ENCODE measurements around the gene RPL37. TPM values are rescaled to one million over a fixed set of nuclear protein-coding genes. Genes with fewer than 3 reads are reported as not detected.

Gene RPL37
- total RNA-seq, 1 experiment from 2014 or later = 1,279 TPM

DNA sequence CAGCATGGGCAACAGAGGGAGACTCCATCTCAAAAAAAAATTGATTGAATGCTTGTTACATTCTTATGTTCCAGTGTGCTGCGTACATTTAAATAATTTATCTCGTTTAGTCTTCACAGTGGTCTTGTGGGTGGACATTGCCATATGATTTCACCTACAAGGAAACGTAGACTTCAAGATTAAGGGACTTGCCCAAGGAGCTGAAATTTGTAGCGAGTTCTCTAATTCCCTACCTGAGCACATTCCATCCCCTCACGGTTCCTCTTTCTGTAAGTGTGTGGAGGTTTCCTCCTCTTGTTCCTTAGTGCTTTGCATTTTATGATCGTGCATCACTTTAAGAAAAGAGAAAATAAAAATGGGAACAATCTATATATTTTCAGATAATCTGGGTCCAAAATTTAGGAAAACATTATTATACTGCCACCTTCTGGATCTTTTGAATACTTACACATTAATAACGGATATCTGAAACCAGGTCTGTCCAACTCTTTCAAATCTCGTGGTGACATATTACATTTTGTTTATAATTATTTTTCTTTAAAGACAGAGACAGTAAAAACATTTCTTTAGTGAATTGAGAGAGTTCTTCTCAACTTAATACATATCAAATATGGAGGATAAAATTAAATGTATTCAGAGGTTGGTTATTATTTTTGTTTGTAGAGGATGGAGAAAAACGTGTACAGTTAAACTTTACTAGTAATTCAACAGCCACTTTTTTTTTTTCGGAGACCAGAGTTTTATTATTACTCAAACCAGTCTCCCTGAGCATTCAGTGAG is 44.3 kb upstream of the RPL37 start:
- POLR2A ChIA-PET = no interaction called here
- peak overlapping the region; percentile 97 for H2AFZ ChIP-seq (ENCODE audit: low read depth, low read length, poor library complexity, severe bottlenecking)

More for the DNA sequence above, 44.3 kb upstream of the RPL37 start:
- DNase-seq (ENCODE audit: low read depth, low spot score) = peak; percentile 13
- ChIA-PET RAD21 (ENCODE audit: low non-redundant PET in 1 of 2, low total read pairs in 2 of 2, uncharacterized antibody in 2 of 2, unreplicated experiment in 2 of 2) (no interaction called here), CTCF (no interaction called here)
- no peak for TF ChIP-seq EGR1 (IDR thresholded peaks at IDR 0.05; ENCODE audit: low read depth)
- no peak for TF ChIP-seq SP1 (IDR thresholded peaks at IDR 0.05; ENCODE audit: low read depth)
- no peak for TF ChIP-seq FOSL1 (IDR thresholded peaks at IDR 0.05; ENCODE audit: low read depth)
- TF ChIP-seq, protein P1, sequence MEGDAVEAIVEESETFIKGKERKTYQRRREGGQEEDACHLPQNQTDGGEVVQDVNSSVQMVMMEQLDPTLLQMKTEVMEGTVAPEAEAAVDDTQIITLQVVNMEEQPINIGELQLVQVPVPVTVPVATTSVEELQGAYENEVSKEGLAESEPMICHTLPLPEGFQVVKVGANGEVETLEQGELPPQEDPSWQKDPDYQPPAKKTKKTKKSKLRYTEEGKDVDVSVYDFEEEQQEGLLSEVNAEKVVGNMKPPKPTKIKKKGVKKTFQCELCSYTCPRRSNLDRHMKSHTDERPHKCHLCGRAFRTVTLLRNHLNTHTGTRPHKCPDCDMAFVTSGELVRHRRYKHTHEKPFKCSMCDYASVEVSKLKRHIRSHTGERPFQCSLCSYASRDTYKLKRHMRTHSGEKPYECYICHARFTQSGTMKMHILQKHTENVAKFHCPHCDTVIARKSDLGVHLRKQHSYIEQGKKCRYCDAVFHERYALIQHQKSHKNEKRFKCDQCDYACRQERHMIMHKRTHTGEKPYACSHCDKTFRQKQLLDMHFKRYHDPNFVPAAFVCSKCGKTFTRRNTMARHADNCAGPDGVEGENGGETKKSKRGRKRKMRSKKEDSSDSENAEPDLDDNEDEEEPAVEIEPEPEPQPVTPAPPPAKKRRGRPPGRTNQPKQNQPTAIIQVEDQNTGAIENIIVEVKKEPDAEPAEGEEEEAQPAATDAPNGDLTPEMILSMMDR (IDR thresholded peaks at IDR 0.05 in 2 of 3, conservative IDR thresholded peaks at IDR 0.05 in 1 of 3; ENCODE audit: borderline replicate concordance in 1 of 3, insufficient read depth in 1 of 3, low read depth in 2 of 3, low read length in 2 of 3) = peak; percentile 16 to 63 (median 45); a peak in 3 of 6 replicates
- TF ChIP-seq YY1 (IDR thresholded peaks at IDR 0.05; ENCODE audit: extremely low read depth, insufficient replicate concordance, low read depth, low read length) = no peak
- no peak for TF ChIP-seq TCF7L2 (IDR thresholded peaks at IDR 0.05; ENCODE audit: borderline replicate concordance, extremely low read depth, insufficient read depth, insufficient read length)
- no peak for TF ChIP-seq CBX3 (IDR thresholded peaks at IDR 0.05; ENCODE audit: low read depth)
- TF ChIP-seq ZFX (IDR thresholded peaks at IDR 0.05) = no peak
- peak; percentile 65 for TF ChIP-seq RAD21 (IDR thresholded peaks at IDR 0.05; ENCODE audit: low read depth)
- TF ChIP-seq, protein P2, sequence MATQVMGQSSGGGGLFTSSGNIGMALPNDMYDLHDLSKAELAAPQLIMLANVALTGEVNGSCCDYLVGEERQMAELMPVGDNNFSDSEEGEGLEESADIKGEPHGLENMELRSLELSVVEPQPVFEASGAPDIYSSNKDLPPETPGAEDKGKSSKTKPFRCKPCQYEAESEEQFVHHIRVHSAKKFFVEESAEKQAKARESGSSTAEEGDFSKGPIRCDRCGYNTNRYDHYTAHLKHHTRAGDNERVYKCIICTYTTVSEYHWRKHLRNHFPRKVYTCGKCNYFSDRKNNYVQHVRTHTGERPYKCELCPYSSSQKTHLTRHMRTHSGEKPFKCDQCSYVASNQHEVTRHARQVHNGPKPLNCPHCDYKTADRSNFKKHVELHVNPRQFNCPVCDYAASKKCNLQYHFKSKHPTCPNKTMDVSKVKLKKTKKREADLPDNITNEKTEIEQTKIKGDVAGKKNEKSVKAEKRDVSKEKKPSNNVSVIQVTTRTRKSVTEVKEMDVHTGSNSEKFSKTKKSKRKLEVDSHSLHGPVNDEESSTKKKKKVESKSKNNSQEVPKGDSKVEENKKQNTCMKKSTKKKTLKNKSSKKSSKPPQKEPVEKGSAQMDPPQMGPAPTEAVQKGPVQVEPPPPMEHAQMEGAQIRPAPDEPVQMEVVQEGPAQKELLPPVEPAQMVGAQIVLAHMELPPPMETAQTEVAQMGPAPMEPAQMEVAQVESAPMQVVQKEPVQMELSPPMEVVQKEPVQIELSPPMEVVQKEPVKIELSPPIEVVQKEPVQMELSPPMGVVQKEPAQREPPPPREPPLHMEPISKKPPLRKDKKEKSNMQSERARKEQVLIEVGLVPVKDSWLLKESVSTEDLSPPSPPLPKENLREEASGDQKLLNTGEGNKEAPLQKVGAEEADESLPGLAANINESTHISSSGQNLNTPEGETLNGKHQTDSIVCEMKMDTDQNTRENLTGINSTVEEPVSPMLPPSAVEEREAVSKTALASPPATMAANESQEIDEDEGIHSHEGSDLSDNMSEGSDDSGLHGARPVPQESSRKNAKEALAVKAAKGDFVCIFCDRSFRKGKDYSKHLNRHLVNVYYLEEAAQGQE (IDR thresholded peaks at IDR 0.05; ENCODE audit: low read depth) = no peak
- TF ChIP-seq, protein P3, sequence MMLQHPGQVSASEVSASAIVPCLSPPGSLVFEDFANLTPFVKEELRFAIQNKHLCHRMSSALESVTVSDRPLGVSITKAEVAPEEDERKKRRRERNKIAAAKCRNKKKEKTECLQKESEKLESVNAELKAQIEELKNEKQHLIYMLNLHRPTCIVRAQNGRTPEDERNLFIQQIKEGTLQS (IDR thresholded peaks at IDR 0.05) = no peak
- no peak for TF ChIP-seq CEBPB (IDR thresholded peaks at IDR 0.05; ENCODE audit: low read depth)
- Histone ChIP-seq H3K4me1 (ENCODE audit: control insufficient read depth in 1 of 2, insufficient read depth in 2 of 2, low read length in 2 of 2) (peaks cover 0 to 4% of the 10 kb centered on the region in 2 experiments; a peak in 1 of 4 replicates), H3K27ac (ENCODE audit: low read depth, low read length) (no peak overlapping the region), H3K9me2 (ENCODE audit: insufficient read depth) (no peaks in the 10 kb centered on the region), H3K9me3 (ENCODE audit: control insufficient read depth in 1 of 2, insufficient read depth in 1 of 2, low read depth in 1 of 2, low read length in 2 of 2) (peaks cover 0 to 4% of the 10 kb centered on the region in 2 experiments; a peak in 2 of 4 replicates), H3K4me3 (replicated peaks in 1 of 2; ENCODE audit: low read depth in 1 of 2, low read length in 2 of 2) (no peak overlapping the region), H3K79me2 (ENCODE audit: insufficient read depth, low read length) (no peaks in the 10 kb centered on the region), H4K20me1 (ENCODE audit: insufficient read depth) (no peaks in the 10 kb centered on the region), H3K9ac (ENCODE audit: low read length) (no peak overlapping the region), H3K36me3 (ENCODE audit: control insufficient read depth in 1 of 2, insufficient read depth in 2 of 2, low read length in 2 of 2) (no peaks in the 10 kb centered on the region), H3K27me3 (ENCODE audit: insufficient read depth, low read length) (no peaks in the 10 kb centered on the region), H3K4me2 (ENCODE audit: low read length) (no peak overlapping the region)
- ATAC-seq = peak; percentile 71
- intact Hi-C loops (cut with micrococcal nuclease) = loop anchor here (2.0 to 10.0 kb wide), 5 partner anchors 125 to 1302 kb away; partner anchors contain the start of gene TTC33
- BruUV-seq (replicated peaks) = no TSS peak
